ENCODE measurements around the gene DPEP1.

The DPEP1 gene

DNA sequence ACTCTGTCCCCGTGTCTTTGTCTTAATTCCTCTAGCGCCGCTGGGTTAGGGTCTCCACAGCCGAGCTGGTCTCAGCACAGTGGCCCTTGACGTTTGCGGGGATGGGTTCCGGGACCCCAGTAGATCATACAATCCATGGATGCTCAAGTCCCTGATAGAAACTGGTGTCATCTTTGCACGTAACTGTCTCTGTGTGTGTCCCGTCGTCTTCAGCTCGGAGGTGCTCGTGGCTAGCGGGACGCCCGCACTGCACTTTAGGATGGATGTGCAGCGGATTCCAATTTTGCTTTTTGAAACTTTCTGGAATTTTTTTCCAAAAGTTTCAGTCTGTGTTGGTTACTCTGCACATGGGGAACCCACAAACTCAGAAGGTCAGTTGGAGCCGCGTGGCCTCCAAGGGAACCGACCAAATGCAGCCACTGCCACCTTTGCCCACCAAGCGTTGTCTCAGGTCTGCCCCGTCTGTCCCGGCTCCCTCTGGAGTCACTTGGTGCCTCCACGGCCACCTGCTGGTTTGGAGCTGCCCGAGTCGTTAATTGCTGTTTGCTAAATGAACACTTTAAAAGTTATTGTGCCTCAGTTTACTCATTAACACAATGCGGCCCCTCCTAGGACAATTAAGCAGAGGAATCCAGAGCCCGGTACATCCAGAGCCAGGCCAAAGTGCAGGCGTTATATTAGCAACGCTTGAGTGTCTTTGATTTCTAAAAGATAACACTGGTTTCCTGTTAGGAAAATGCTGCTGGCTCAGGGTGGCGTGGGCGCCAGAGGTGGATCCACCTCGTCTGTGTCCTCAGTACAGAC, 5.3 kb upstream of the DPEP1 start:
- Histone ChIP-seq H3K4me1 (ENCODE audit: control insufficient read depth, insufficient read depth, low read length, poor library complexity, severe bottlenecking) (no peaks in the 10 kb centered on the region), H3K4me3 (ENCODE audit: insufficient read depth, low read depth, low read length, poor library complexity, severe bottlenecking) (no peak overlapping the region), H3K27ac (ENCODE audit: insufficient read depth, low read length, poor library complexity, severe bottlenecking) (no peak overlapping the region), H3K27me3 (replicated peaks; ENCODE audit: control insufficient read depth, insufficient read depth, low read length, poor library complexity, severe bottlenecking) (no peaks in the 10 kb centered on the region), H3K36me3 (ENCODE audit: control insufficient read depth, insufficient read depth, low read length) (no peaks in the 10 kb centered on the region), H3K9me3 (ENCODE audit: control insufficient read depth, low read length) (no peaks in the 10 kb centered on the region)
- DNase-seq = no peak

DNA sequence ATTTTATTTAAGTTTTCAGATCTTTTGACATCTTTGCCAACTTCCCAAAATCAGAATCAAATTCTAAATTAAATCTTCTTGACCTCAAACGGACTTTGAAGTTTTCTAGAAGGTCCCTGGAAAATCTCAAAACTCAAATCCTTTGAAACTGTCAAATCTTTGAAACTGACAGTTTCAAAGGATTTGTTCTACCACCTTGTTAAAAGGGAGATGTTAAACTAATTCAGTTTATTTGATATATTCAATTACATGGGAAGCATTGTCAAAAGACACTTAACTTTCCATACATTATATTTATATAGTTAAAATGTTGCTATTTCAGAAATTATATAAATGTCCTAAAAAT, 3.4 kb upstream of the DPEP1 start:
- H3K27ac ChIP-seq (ENCODE audit: insufficient read depth, low read length, poor library complexity, severe bottlenecking) = no peak overlapping the region

DNA sequence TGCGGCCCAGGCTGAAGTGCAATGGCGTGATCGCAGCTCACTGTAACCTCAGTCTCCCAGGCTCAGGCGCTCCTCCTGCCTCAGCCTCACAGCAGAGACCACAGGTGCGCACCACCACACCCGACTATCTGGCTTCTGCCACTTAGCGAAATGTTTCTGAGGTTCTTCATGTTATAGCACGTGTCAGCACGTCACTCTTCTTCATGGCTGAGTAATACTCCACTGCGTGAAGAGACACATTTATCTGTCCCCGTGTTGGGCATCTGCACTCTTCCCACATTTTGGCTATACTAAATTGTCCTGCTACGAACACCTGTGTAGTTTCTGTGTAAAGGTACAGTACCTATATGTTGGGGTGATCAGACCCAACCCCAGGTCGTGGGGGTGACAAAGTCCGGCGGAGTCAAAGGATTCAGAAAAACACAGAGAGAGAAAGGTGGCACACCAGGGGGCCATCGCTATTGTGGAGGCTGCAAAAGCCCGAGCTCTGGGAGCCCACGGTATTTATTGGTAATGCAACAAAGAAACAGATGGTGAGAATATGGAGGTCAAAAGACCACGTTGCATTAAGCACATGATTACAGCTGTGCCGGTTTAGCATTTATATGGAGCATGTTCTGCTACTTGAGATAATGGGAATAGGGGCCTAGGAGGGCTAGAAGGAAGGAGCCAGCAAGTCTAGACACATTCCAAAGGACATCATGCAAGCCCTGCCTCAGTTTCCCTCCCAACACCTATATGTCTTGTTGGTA, 851 bp upstream of the DPEP1 start:
- no peaks in the 10 kb centered on the region for H3K27me3 ChIP-seq (replicated peaks; ENCODE audit: control insufficient read depth, insufficient read depth, low read length, poor library complexity, severe bottlenecking)
- DNase-seq = no peak
- no peaks in the 10 kb centered on the region for H3K36me3 ChIP-seq (ENCODE audit: control insufficient read depth, insufficient read depth, low read length)
- no peaks in the 10 kb centered on the region for H3K9me3 ChIP-seq (ENCODE audit: control insufficient read depth, low read length)
- no peak overlapping the region for H3K27ac ChIP-seq (ENCODE audit: insufficient read depth, low read length, poor library complexity, severe bottlenecking)
- peaks cover 10% of the 10 kb centered on the region for H3K4me1 ChIP-seq (ENCODE audit: control insufficient read depth, insufficient read depth, low read length, poor library complexity, severe bottlenecking)
- no peak overlapping the region for H3K4me3 ChIP-seq (ENCODE audit: insufficient read depth, low read depth, low read length, poor library complexity, severe bottlenecking)

More for the DNA sequence above, 3.4 kb upstream of the DPEP1 start:
- H3K4me3 ChIP-seq (ENCODE audit: insufficient read depth, low read depth, low read length, poor library complexity, severe bottlenecking) = no peak overlapping the region
- H3K27me3 ChIP-seq (replicated peaks; ENCODE audit: control insufficient read depth, insufficient read depth, low read length, poor library complexity, severe bottlenecking) = no peaks in the 10 kb centered on the region
- no peaks in the 10 kb centered on the region for H3K36me3 ChIP-seq (ENCODE audit: control insufficient read depth, insufficient read depth, low read length)
- H3K9me3 ChIP-seq (ENCODE audit: control insufficient read depth, low read length) = no peaks in the 10 kb centered on the region
- DNase-seq = no peak
- H3K4me1 ChIP-seq (ENCODE audit: control insufficient read depth, insufficient read depth, low read length, poor library complexity, severe bottlenecking) = no peaks in the 10 kb centered on the region

DNA sequence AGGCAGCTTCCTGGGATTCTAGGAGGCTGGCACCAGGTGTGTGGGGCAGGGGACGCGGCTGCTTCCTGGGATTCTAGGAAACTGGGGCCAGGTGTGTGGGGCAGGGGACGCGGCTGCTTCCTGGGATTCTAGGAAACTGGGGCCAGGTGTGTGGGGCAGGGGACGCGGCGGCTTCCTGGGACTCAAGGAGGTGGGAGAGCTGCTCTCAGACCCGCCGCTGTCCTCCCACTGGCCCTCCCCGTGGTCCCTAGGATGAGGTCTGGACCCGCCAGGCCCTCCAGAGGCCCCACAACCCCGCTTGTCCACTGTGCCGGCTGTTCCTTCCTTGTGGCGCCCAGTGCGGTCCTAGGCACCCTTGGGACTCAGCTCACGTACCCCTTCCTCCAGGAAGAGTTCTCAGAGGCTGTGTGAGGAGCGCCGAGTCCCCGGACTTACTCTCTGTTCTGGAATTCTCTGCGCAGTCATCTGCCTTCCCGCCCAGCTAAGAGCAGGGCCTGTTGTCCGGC, 565 bp downstream of the DPEP1 start:
- Histone ChIP-seq H3K36me3 (ENCODE audit: control insufficient read depth, insufficient read depth, low read length) (no peaks in the 10 kb centered on the region), H3K27me3 (replicated peaks; ENCODE audit: control insufficient read depth, insufficient read depth, low read length, poor library complexity, severe bottlenecking) (no peaks in the 10 kb centered on the region), H3K9me3 (ENCODE audit: control insufficient read depth, low read length) (no peaks in the 10 kb centered on the region), H3K4me1 (ENCODE audit: control insufficient read depth, insufficient read depth, low read length, poor library complexity, severe bottlenecking) (peaks cover 10% of the 10 kb centered on the region), H3K27ac (ENCODE audit: insufficient read depth, low read length, poor library complexity, severe bottlenecking) (no peak overlapping the region), H3K4me3 (ENCODE audit: insufficient read depth, low read depth, low read length, poor library complexity, severe bottlenecking) (no peak overlapping the region)
- no peak for DNase-seq

DNA sequence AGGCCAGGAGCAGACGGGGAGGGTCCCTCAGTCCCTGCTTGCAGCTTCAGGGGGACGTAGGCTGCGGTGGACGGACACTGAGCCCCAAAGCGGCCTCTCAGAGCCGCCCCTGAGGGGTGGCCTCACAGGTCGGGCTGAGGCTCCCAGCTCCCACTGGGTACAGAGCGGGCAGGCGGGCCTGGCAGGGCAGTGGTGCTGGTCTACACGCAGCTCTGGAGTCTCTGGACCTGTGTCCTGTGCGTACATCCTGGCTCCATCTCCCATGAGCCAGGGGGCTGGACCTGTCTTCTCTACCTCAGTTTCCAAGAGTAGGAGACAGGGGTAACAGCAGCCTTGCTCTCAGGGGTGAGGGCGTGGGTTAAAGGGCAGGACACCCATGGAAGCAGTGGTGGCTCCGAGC, 1.7 kb downstream of the DPEP1 start:
- Histone ChIP-seq H3K9me3 (ENCODE audit: control insufficient read depth, low read length) (no peaks in the 10 kb centered on the region), H3K36me3 (ENCODE audit: control insufficient read depth, insufficient read depth, low read length) (no peaks in the 10 kb centered on the region), H3K27ac (ENCODE audit: insufficient read depth, low read length, poor library complexity, severe bottlenecking) (no peak overlapping the region), H3K4me1 (ENCODE audit: control insufficient read depth, insufficient read depth, low read length, poor library complexity, severe bottlenecking) (peaks cover 10% of the 10 kb centered on the region), H3K27me3 (replicated peaks; ENCODE audit: control insufficient read depth, insufficient read depth, low read length, poor library complexity, severe bottlenecking) (no peaks in the 10 kb centered on the region), H3K4me3 (ENCODE audit: insufficient read depth, low read depth, low read length, poor library complexity, severe bottlenecking) (no peak overlapping the region)
- no peak for DNase-seq

DNA sequence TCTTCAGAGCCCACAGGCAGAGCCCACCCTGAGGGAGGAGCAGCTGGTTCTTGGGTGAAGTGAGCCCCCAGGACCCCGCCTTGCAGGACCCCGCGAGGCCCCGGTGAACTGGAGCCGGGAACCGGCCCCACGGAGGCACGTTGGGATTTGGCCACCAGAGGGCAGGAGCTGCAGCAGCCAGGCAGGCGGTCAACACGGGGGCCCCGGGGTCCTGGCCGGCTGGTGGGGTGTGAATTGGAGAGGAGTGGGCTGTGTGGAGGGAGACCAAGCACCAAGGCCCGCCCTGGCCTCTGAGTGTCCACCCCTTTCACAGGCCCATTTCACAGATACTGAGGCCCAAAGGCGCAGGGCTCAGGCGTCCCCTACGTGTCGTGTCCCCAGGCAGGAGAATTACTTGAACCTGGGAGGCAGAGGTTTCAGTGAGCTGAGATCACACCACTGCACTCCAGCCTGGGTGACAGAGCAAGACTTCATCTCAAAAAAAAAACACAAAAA, 2.2 kb downstream of the DPEP1 start:
- DNase-seq = no peak

DNA sequence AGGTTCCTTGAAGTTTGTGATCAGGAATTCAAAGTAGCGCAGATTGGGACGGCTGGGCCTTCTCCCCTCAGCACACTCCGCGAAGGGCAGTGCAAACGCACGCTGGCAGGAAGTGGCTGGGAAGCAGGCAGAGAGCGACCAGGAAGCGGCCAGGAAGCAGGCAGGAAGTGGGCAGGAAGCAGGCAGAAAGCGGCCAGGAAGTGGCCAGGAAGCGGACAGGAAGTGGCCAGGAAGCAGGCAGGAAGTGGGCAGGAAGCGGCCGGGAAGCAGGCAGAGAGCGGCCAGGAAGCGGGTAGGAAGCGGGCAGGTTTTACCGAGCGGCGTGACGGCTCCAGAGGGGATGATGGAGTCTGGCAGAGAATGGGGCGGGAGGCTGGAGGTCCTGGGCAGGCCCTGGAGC, 3.2 kb downstream of the DPEP1 start:
- peak overlapping the region; percentile 20 for H3K27ac ChIP-seq (ENCODE audit: insufficient read depth, low read length, poor library complexity, severe bottlenecking)
- no peaks in the 10 kb centered on the region for H3K36me3 ChIP-seq (ENCODE audit: control insufficient read depth, insufficient read depth, low read length)
- DNase-seq = peak in 1 of 3 donors; percentile 17
- no peak overlapping the region for H3K4me3 ChIP-seq (ENCODE audit: insufficient read depth, low read depth, low read length, poor library complexity, severe bottlenecking)
- H3K4me1 ChIP-seq (ENCODE audit: control insufficient read depth, insufficient read depth, low read length, poor library complexity, severe bottlenecking) = peaks cover 10% of the 10 kb centered on the region
- H3K9me3 ChIP-seq (ENCODE audit: control insufficient read depth, low read length) = no peaks in the 10 kb centered on the region
- H3K27me3 ChIP-seq (replicated peaks; ENCODE audit: control insufficient read depth, insufficient read depth, low read length, poor library complexity, severe bottlenecking) = no peaks in the 10 kb centered on the region

More for the DNA sequence above, 2.2 kb downstream of the DPEP1 start:
- H3K36me3 ChIP-seq (ENCODE audit: control insufficient read depth, insufficient read depth, low read length) = no peaks in the 10 kb centered on the region
- H3K4me3 ChIP-seq (ENCODE audit: insufficient read depth, low read depth, low read length, poor library complexity, severe bottlenecking) = no peak overlapping the region
- H3K9me3 ChIP-seq (ENCODE audit: control insufficient read depth, low read length) = no peaks in the 10 kb centered on the region
- no peaks in the 10 kb centered on the region for H3K27me3 ChIP-seq (replicated peaks; ENCODE audit: control insufficient read depth, insufficient read depth, low read length, poor library complexity, severe bottlenecking)
- H3K27ac ChIP-seq (ENCODE audit: insufficient read depth, low read length, poor library complexity, severe bottlenecking) = no peak overlapping the region
- H3K4me1 ChIP-seq (ENCODE audit: control insufficient read depth, insufficient read depth, low read length, poor library complexity, severe bottlenecking) = peaks cover 10% of the 10 kb centered on the region

DNA sequence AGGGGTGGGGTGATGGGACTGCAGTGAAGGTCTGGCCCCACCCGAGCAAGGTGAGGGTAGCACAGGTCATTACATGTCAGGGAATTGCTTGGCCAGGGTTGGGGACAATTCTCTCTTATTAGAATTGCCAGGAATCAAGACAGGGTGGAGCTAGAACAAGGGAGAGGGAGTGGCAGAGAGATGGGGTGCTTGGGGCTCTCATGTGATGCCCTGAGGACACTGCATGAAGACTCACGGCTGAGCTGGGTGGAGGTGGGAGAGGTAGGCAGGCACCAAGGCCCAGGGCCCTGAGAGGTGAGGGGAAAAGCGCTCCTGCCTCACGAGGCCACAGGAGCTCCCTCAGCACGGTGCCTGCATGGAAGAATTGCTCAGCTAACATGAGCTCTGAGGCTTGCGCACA, 3.6 kb downstream of the DPEP1 start:
- peak overlapping the region; percentile 20 for H3K27ac ChIP-seq (ENCODE audit: insufficient read depth, low read length, poor library complexity, severe bottlenecking)
- peaks cover 10% of the 10 kb centered on the region for H3K4me1 ChIP-seq (ENCODE audit: control insufficient read depth, insufficient read depth, low read length, poor library complexity, severe bottlenecking)
- no peaks in the 10 kb centered on the region for H3K36me3 ChIP-seq (ENCODE audit: control insufficient read depth, insufficient read depth, low read length)

DNA sequence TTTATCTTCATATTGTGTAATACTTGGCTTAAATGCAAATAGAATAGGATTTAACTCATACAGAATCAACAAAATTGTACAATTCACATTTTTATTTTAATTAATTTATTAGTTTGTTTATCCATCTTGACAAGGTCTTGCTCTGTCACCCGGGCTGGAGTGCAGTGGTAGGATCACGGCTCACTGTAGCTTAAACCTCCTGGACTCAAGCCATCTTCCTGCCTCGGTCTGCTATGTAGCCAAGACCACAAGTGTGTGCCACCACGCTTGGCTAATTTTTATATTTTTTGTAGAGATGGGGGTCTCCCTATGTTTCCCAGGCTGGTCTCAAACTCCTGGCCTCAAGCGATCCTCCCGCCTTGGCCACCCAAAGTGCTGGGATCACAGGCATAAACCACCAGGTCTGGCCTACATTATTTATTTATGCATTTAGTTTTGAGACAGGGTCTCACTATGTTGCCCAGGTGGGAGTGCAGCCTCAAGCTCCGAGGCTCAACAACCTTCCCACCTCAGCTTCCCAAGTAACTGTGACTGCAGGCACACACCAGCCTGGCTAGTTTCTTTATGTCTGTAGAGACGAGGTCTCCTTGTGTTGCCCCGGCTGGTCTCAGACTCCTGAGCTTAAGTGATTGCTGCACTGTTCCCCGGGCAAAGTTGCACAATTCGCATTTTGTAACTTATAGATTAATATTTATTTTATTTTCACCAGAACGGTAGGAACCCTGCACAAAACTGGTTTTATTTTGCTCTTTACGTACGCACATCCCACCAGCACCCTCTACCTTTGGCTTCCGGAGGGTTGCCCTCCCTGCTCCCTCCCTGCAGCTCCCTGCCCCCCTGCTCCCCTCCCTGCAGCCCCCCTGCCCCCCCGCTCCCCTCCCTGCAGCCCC, 4.9 kb downstream of the DPEP1 start:
- no peak for DNase-seq
- Histone ChIP-seq H3K27me3 (replicated peaks; ENCODE audit: control insufficient read depth, insufficient read depth, low read length, poor library complexity, severe bottlenecking) (no peaks in the 10 kb centered on the region), H3K9me3 (ENCODE audit: control insufficient read depth, low read length) (no peaks in the 10 kb centered on the region), H3K27ac (ENCODE audit: insufficient read depth, low read length, poor library complexity, severe bottlenecking) (no peak overlapping the region), H3K4me1 (ENCODE audit: control insufficient read depth, insufficient read depth, low read length, poor library complexity, severe bottlenecking) (peaks cover 10% of the 10 kb centered on the region), H3K4me3 (ENCODE audit: insufficient read depth, low read depth, low read length, poor library complexity, severe bottlenecking) (no peak overlapping the region), H3K36me3 (ENCODE audit: control insufficient read depth, insufficient read depth, low read length) (no peaks in the 10 kb centered on the region)

More for the DNA sequence above, 3.6 kb downstream of the DPEP1 start:
- Histone ChIP-seq H3K9me3 (ENCODE audit: control insufficient read depth, low read length) (no peaks in the 10 kb centered on the region), H3K27me3 (replicated peaks; ENCODE audit: control insufficient read depth, insufficient read depth, low read length, poor library complexity, severe bottlenecking) (no peaks in the 10 kb centered on the region), H3K4me3 (ENCODE audit: insufficient read depth, low read depth, low read length, poor library complexity, severe bottlenecking) (no peak overlapping the region)
- no peak for DNase-seq
